C4-2B (cell line): Measurements from ENCODE around the gene PIP5K1A.

ENCODE experiments used
- ZFX ChIP-seq: fragments of 450-650 bp; IDR thresholded peaks from 2 replicates; pipeline ENCODE4 v1.6.1; 2017
- TF ChIP-seq, protein P1 (sequence below): fragments of 450-650 bp; conservative IDR thresholded peaks from 2 replicates; pipeline ENCODE4 v1.5.1; 2017; ENCODE audit warnings: mild to moderate bottlenecking

DNA sequence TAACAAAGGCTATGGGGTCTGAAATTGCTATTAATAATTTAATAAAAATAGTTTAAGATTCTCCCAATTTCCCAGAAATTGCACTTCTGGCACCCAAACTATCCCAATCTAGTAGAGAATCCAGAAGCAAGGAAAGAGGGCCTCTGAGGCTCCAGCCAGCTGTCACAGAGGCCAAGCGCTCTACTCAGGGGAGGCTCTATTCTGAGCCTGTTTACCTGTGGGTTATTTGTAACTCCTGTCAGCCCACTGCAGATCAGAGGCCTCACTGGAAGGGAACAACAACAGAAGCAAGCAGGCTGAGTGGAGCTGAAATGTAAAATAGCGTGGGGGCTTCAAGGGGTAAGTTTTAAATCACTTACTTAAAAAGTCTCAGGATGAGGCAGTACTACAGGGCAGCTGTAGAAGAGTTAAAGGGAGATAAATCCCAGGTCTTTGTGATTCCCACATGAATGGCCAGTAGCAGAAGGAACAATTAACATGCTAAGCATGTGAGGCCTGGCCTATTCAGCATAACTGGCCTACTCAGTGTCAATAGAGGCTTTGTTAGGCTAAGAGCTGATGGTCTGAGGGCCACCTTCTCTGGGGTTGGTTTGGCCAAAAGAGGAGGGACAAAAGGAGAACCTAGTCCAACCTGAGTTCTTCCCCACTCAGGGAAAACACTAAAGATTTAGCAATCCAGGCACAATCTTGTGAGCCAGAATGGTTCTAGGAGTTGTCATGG is 96.5 kb downstream of the PIP5K1A start:
- TF ChIP-seq, protein P1, sequence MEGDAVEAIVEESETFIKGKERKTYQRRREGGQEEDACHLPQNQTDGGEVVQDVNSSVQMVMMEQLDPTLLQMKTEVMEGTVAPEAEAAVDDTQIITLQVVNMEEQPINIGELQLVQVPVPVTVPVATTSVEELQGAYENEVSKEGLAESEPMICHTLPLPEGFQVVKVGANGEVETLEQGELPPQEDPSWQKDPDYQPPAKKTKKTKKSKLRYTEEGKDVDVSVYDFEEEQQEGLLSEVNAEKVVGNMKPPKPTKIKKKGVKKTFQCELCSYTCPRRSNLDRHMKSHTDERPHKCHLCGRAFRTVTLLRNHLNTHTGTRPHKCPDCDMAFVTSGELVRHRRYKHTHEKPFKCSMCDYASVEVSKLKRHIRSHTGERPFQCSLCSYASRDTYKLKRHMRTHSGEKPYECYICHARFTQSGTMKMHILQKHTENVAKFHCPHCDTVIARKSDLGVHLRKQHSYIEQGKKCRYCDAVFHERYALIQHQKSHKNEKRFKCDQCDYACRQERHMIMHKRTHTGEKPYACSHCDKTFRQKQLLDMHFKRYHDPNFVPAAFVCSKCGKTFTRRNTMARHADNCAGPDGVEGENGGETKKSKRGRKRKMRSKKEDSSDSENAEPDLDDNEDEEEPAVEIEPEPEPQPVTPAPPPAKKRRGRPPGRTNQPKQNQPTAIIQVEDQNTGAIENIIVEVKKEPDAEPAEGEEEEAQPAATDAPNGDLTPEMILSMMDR = no peak
- no peak for TF ChIP-seq ZFX
